A673 (cell line): ENCODE measurements around the gene SAP30BP.

Source experiments
- EZH2 ChIP-seq: fragments of 200-600 bp; sonication (generic); IDR thresholded peaks from 2 replicates; pipeline ENCODE4 v1.6.1; 2017; ENCODE audit warnings: borderline replicate concordance, low read depth, mild to moderate bottlenecking, mixed read lengths, antibody characterized with exemption, low read length; ENCODE audit not compliant: poor library complexity, severe bottlenecking
- TF ChIP-seq, protein P1 (sequence below): fragments of 300-800, 200-600 bp; sonication (generic); conservative IDR thresholded peaks from 2 replicates; pipeline ENCODE4 v1.5.1; 2017; ENCODE audit warnings: low read depth, mild to moderate bottlenecking, antibody characterized with exemption, low read length, moderate library complexity, mixed read lengths

DNA sequence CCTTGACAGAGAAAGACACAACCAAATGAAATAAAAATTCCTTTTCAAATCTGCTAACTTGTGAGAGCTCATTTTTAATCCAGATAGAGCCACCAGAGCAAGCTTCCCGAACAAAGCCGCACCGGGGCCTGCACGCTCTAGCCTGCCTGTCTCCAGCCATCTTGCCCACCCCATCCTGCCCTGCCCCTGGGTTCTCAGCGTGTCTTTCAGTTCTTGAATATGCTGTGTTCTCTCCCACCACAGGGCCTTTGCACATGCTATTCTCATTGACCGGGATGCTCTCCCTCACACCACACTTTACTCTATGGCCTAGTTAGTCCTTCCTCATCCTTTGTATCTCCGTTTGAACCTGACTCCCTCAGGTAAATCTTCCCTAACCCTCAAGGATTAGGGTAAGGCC is 19.2 kb upstream of the SAP30BP start:
- no peak for TF ChIP-seq EZH2
- TF ChIP-seq, protein P1, sequence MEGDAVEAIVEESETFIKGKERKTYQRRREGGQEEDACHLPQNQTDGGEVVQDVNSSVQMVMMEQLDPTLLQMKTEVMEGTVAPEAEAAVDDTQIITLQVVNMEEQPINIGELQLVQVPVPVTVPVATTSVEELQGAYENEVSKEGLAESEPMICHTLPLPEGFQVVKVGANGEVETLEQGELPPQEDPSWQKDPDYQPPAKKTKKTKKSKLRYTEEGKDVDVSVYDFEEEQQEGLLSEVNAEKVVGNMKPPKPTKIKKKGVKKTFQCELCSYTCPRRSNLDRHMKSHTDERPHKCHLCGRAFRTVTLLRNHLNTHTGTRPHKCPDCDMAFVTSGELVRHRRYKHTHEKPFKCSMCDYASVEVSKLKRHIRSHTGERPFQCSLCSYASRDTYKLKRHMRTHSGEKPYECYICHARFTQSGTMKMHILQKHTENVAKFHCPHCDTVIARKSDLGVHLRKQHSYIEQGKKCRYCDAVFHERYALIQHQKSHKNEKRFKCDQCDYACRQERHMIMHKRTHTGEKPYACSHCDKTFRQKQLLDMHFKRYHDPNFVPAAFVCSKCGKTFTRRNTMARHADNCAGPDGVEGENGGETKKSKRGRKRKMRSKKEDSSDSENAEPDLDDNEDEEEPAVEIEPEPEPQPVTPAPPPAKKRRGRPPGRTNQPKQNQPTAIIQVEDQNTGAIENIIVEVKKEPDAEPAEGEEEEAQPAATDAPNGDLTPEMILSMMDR = no peak
